NB4 (cell line): Measurements from ENCODE around the gene STK35.

Experiments used
- CTCF ChIP-seq: IDR thresholded peaks from one replicate; pipeline ENCODE4 v1.5.1; 2012; ENCODE audit warnings: low read depth, low read length
- POLR2A ChIP-seq: IDR thresholded peaks from 2 replicates; pipeline ENCODE4 v1.6.1; 2011; ENCODE audit warnings: mild to moderate bottlenecking; ENCODE audit not compliant: insufficient read length; ENCODE audit errors: extremely low read depth

DNA sequence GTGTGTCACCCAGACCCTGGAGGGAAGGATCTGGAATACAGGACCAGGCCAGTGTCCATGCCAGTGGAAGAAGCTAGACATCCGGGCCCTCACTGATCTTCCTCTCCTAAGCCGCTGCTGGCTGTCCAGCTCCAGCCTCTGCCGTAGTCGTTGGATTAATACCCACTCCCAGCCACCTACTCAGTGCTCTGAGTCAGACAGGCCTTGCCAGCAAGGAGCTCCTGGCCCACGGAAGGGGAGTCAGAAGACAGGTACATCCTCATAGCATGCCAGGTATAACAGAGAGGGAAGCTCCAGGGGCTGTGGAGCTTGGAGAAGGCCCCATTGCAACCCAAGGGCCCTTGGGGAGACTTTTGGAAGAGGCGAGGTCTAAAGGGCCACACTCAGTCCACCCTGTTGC lies 49.0 kb downstream of the STK35 start:
- TF ChIP-seq CTCF (no peak), POLR2A (no peak)
